DMS53 (cell line): ENCODE results near the gene PRR29.

Source experiments
- DNase-seq: peaks from one replicate; lab custom pipeline; 2025; lab: John Stamatoyannopoulos, UW

PRR29 gene

DNA sequence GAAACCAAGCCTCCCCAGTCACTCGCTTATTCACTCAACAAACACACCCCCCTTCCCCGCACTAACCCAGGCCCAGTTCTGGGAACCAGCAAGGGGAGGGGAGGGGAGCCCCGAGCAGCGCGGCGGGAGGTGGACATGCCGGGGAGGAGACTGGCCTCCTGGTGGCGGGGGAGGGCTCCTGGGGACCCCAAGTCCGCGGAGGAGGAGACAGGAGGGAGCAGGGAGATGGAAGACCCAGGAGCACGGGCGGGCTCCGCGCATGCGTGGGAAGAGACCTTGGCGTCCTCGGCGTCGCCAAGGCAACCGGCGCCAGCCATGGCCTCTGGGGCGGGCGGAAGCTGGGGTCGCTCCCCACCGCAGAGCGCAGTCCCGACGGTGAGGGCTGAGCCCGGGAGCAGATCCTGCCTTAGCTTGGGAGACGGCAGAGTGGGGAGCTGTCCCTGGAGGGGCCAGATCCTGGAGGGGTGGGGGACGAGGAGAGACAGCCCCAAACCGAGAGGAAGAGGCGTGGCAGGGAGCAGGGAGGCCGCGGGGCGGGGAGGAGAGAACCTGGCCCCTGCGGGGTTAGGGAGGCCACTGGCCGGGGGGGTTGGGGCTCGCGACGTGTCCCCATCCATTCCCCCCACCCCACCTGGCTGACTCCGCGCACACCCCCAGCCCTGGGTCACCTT lies at the start of gene PRR29:
Gene PRR29 (plus strand): TSS at position 302 of the 671 bp plus-strand sequence. CDS start 14 bp downstream, at position 316.
- DNase-seq = peak; percentile 84

DNA sequence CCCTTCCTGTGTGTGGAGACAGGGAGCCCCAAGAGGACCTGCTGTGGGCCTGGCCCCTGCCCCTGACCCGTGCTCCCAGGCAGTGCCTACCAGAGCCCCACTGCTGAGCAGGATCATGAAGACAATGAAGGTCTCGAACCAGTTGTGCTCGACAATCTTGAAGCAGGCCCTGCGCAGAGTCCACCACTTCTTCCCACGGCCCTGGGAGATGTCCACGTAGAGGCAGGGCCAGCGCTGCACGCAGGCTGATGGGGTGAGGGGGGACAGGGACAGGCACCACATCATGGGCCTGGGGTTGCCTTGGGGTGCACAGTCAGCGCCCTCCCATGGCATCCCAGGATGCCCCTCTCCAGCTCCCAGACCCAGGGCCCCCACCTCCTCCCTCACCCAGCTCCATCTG lies 49.6 kb upstream of the PRR29 start:
- no peak for DNase-seq

DNA sequence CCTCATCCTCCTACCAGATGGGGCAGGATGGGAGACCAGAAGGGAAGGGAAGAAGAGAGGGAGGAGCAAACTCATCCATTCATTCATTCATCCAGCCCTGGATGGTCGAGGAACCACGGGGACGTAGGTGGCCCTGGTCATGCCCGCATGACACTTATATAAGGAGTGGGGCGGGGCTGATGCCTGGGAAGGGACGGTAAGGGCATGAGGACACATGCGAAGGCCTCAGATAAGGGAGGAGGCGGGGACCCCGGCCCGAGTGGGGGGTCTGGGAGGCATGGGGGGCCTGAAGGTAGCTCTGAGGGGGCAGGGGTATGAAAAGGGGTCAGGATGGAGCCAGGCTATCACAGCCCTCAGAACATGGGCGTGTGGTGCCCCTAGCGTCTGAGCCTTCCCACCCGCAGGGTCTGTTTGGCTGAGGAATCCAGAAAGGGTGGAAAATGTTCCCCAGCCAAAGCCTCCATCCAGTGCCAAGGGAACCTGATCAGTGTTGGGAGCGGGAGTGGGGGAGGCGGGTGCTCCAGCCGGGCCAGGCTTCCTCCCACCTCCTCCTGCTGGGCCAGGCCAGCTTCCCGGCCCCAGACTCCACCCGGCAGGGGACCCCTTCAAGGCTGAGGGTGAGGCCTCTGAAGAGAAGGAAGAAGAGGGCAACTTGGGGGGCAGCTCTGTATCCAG lies 48.4 kb upstream of the PRR29 start:
- DNase-seq = no peak

DNA sequence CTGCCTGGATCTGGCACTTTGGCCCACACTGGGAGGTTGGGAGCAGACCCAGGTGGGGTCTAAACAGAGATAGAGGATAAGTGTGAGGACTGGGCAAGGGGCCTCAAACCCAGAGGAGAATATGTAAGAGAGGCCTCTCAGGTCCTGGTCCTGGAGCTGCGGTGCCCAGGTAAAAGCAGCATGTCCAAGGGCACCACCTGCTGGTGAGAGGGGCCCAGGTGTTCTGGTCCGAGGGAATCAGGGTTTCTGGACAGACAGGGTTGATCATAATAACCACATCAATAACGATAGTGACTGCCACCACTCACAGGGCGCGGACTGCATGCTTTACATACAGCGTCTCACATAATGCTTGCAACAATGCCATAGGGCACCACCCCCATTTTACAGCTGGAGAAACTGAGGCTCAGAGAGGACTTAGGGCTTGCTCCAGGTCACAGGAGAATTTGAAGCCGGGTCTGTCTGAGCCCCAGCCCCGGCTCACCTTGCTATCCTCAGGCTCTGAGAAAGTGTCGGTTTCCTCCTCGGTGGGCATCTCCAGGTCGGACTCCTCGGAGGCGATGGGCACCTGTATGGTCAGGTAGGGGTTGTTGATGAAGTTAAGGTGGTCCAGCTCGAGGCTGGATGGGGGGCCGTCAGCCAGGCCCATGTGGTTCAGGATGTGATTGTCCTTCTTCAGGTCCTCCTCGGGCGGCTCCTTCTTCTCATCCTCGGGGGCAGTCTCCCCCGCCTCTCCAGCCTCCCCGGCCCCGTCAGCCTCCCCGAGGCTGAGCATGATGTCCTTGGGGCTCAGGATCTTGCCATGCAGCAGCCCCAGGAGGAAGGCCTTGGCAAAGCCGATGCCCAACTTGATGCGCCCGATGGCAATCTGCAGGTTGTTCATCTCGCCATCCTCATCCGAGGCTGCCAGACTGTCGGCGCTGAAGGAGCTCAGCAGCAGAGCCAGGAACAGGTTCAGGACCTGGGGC lies 46.9 kb upstream of the PRR29 start:
- peak; percentile 76 for DNase-seq

DNA sequence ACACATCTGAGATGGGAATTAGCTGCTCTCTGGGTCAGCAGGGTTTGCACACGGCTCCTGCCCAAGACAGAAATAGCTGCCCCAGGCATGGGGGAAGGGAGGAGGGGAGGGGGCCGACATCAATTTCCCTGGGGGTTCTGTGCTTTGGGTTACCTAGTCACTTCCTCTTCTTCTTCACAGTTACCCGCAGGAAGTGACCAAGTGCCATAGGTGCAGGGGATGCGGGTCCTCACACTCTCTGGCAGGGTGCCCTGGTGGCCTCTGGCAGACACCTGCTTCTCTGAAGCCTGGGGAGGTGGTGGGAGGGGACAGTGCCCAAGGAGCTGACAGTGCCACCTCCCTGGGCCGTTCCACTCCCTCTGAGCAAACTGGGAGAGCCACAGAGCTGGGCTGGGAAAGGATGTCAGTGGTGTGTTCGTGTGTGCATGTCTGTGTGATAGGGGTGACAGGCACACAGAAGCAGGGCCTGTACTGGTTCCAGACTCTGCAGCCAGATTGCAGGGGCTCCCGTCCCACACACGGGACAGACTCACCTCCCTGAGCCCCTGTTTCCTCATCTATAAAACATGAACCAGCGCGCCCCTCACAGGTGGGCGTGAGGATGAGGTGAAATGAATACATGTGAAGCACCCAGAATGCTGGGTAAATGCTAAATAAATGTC lies 43.6 kb upstream of the PRR29 start:
- peak; percentile 59 for DNase-seq

DNA sequence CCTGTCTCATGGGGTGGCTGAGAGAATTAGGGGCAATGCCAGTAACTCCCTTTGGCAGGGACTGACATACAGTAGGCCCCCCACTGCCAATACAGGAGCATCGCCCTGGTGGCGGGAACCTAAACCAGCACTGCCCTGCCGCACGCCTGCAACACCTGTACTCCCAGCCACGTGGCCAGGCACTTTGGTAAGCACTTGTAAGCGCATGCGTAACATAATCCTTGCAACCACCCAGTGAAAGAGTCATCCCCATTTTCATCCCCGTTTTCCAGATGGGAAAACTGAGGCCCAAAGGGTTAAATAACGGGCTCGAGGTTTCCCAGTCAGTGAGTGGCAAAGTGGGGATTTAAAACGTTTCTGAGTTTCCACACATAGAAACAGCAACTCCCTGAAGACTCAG lies 42.9 kb upstream of the PRR29 start:
- peak; percentile 17 for DNase-seq

DNA sequence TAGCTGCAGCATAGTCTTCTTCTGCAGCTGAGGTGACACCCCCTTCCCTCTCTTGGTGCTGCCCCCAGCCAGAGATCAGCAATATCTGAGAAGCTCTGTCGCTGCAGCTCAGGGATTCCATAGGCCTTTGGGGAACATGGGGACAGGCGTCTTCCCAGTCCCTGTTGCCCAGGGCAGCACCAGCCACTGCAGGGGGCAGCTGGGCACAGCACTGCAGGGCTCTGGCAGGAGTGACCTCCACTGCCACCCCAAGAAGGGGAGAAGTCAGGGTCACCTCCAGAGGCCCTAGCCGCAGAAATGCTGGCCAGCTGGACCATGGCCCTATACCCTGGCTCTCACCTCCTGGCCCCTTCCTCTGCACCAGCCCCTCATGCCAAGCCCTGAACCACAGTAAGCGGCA lies 42.4 kb upstream of the PRR29 start:
- no peak for DNase-seq

DNA sequence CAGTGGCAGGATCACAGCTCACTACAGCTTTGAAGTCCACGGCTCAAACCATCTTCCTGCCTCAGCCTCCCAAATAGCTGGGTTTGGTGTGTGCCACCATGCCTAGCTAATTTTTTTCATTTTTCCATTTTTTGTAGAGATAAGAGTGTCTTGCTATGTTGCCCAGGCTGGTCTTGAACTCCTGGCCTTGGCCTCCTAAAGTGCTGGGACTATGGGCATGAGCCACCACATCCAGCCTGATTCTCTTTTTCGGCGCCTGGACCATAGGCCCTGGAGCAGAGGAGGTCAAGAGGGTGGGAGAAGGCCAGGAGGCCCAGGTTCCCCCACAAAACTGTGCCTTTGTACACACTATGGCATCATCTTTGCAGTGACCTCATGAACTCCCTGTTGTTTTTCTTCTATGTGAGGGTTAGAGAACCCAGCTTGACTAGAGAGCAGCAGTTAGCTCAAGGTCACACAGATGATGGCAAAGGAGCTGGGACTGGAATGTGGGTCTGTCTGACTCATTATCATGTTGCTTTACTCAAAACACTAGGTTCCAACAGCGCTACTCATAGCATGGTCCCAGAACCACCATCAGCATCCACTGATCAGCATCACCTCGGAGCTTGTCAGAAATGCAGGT lies 41.7 kb upstream of the PRR29 start:
- no peak for DNase-seq

DNA sequence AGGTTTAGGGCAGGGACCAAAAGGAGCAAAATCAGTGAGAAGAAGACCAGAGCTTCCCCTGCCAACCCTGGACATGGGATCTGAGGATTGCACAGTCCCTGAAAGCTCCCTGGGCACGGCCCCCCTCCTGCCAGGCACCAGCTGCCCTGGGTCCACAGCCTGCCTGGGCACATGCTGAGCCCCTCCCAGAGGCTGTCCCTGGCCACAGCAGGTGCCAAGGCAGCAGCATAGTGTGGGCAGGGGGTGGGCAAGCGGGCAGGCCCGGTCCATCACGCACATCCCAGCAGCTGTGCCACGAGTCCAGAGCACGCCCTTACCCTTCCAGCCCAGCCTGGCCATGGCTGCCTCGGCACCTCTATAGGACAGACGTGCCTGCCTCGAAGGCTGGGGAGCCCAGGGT lies 38.1 kb upstream of the PRR29 start:
- DNase-seq = no peak

DNA sequence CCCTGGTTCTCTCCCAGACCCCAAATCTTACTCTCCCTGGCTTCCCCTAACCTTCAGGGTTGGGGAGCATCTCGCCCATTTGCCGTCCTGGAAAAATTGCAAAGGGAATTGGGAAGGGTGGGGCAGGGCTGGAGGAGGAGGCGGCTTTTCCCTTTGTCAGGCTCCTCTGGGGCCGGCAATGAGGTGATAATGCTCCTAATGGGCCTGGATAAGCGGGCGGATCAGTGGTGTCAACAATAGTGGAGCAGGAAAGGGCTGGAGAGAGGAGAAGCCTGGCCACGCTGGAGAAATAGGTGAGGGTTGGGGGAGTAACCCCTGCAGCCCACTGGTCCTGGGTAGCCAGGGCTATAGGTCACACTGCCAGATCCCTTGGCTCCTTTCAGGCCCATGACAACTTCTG lies 37.7 kb upstream of the PRR29 start:
- DNase-seq = no peak

DNA sequence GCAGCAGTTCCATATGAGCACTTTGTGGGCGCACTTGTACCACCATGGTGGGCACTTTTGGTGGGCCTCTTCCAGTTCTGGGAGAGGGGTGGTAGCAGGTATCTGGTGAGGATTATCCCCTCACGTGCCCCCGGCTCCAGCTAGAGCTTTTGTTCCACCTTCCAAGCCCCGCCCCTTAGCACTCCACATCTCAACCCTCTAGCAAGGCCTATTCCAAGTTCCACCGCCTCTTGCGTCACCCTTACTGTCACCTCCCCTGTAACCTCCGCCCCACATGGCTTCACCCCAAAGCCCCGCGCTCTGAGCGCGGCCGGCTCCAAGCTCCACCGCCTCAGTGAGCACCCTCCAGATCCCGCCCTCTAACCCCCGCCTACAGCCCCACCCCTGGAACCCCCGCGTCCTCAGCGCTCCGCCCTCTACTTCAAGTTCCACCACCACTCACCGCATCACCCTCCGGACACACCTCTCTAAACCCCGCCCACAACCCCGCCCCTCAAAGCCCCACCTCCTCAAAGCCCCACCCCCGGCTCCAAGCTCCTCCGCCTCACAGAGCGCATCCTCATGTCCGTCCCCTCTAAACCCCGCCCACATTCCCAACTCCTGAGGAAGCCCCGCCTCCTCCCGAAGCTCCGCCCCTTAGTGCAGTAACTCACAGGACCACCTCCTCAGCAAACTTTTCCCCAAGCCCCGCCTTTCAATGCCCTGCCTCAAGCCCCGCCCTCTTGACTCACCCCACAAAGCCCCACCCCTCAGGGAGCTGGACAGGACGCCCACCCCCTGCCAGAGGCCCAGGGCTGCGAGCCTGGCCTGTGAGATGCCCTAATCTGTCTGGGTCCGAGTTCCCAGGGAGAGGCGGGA lies 36.6 kb upstream of the PRR29 start:
- peak; percentile 31 for DNase-seq

DNA sequence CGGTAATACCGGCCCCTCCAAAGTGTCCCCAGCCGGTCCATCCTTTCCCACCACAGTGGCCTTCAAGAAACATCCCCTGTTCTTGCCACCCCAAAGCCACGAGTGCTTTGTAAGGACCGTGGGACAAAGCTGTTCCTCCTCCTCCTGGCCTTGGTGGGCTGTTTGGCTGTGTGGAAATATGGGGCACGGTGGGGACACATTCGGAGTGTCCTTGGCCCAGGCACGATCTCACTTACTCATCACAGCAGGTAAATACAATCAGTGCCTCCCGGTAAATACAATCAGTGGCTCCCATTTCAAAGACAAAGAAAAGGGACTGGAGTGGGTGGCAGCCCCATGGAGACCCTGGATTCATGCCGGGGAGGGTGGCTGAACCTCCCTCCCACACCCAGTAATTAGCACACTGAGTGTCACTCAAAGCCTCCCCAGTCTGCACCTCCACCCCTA lies 35.8 kb upstream of the PRR29 start:
- no peak for DNase-seq

DNA sequence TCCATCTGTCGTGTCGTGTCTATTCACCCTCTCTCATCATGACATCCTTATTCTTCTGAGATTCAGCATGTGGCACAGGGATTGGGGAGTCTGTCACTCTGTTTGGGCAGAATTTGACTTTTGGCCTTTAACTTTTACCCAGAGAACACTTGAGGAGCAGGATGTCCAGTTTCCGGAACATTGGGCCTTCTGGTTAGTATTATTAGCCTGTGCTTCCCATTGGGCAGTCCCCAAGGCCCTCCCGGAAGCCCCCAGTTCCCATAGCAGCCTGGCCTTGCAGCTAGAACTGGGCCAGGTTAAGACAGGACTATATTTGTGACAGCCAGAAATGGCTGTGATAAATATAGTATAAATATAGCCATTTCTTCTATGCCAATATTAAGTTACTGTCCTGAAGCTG lies 35.0 kb upstream of the PRR29 start:
- no peak for DNase-seq

DNA sequence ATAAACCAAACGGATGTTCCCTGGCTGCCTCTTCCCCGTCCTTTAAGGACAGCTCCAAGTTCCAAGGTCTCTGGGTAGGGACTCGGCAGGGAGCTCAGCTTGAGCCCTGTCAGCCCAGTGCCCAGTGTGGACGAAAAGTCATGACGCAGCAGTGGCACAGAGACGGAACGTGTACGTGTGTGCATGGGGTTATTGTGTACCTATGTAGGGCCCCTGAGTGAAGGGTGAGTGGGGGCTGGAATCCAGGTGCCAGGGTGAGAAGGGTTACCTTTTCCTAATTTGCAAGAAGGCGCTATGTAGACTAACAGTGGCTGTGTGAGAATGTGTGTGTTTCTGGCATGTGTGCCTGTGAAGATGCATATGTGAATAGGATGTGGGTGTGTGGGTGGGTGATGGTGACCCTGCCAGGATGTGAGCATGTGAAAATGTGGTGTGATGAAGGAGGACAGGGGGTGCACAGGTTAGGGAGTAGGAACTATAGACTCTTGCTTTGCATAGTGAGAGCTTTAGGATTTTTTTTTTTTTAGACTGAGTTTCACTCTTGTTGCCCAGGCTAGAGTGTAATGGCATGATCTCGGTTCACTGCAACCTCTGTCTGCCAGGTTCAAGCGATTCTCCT lies 31.4 kb upstream of the PRR29 start:
- no peak for DNase-seq

DNA sequence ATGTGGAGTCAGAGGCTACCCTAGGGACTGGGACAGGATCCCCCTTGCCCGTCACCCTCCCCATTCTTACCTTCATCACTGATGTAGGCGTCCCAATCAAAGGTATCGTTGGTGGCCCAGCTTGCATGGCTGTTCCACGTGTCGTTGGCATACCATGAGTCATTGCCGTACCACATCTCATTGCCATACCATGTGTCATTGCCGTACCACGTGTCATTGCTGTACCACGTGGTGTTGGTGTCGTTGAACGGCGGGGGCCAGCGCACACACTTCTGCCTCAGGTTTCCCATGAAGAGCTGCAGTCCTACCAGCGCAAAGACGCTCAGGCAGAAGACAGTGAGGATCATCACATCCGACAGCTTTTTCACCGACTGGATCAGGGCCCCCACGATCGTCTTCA lies 30.2 kb upstream of the PRR29 start:
- DNase-seq = peak; percentile 15

DNA sequence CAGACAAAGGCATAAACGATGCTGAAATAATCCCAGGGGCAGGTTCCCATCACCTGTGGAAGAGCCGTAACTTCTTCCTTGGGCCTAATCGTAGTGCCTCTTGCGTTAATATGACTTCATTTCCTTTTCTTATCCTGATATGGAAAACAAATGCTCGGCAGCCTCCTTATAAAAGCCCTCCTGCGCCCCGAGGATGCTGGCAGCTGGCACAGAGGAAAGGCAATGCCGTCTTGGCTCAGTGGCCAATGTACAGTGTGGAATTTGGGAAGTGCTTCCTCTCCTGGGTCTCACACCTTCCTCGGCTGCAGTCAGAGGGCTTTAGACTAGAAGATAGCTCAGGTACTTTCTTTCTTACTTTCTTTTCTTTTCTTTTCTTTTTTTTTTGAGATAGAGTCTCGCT lies 28.9 kb upstream of the PRR29 start:
- DNase-seq = no peak

DNA sequence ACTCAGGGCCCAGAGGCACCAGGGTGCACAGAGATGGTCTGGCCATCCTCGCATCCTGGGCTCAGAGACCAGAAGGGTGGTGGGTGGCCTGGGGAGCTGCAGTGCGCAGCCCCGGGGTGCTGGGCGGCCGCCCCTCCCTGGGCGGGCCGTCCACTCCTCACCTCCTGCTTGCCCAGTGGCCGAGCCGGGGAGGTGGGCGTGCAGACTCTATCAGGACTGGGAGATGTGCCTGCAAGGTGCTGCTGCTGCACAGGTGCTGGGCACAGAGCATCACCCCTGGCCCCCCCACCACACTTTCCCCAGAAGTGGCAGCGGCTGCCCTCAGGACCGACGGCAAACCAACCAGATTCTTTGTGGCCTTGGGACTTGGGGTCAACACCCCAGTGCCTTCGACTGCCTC lies 25.4 kb upstream of the PRR29 start, which contains the start of gene SCN4A:
Gene SCN4A (minus strand): TSS at position 123 of the 400 bp plus-strand sequence. CDS start 77 bp downstream, at position 46.
- no peak for DNase-seq

DNA sequence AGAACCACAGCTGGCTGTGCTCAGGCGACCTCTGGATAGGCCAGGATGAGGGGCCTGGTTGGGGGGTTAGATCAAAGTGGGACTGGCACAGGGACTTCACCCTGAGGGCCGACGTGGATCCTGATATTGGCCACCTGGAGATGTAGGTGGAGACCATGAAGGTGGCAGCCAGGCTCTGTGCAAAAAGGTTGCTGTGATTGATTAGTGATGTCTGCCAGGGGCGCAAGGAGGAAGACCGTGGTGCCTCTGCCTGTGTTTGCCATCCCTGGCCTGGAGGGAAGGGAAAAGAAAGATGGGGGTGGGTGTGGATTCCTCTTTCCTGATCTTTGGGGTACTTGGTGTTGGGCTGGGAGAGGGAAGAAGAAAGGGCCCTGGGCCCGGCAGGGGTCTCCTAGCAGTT lies 24.9 kb upstream of the PRR29 start:
- no peak for DNase-seq

DNA sequence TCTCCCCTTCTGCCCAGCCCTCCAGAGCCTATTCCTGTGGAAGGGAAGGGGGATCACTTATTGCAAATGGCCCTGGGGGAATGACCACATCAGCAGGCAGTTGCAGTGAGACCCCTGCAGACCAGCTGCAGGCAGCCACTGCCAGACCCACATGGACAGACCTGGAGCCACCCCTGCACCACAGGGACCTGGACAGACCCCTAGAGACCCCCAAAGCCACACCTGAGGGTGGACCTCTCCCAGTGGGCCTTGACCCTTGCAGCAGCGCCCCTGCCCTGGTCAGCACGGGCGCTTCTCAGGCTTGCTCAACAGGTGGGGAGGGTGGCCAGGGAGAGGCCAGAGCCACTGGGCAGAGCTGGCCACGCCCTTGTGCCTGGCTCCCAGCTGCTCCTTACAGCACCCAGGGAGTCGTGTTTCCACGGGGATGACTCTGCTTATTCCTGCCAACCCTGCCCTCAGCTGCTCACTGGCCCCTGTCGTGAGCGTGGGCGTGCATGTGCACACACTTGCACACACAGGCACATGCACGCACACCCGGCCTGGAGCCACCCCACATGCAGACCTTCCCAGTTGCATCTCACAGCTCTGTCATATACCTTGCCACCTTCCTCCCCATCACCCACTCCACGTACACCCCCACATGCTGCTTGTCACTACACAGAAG lies 24.1 kb upstream of the PRR29 start:
- DNase-seq = peak; percentile 71
